Measurements from ENCODE around the gene FNBP1.

Gene FNBP1

DNA sequence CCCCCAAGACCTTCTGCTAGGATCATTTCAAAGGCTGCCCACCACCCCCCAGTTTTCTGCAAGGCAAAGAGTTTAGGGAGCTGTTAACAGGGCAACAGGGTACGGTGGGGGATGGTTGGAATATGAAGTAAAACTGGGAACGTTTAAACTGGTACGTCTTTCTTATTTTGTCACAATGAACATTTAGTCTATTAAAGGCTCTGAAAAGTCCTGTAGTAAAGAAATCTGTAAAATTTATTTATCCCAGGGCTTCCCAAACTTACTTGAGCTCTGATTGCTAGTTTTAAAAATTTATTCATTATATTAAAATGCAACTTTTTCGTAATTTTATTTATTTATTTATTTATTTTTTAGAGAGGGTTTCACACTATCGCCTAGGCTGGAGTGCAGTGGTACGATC lies 145.7 kb downstream of the FNBP1 start:
- TF ChIP-seq ZC3H10 (CRISPR knock-in tag; IDR thresholded peaks at IDR 0.05) (no peak), POU6F1 (CRISPR knock-in tag; IDR thresholded peaks at IDR 0.05; ENCODE audit: borderline replicate concordance, low read depth) (no peak), RARB (CRISPR knock-in tag; IDR thresholded peaks at IDR 0.05) (no peak), ZNF70 (CRISPR knock-in tag; IDR thresholded peaks at IDR 0.05) (no peak), ZNF8 (CRISPR knock-in tag; IDR thresholded peaks at IDR 0.05) (no peak), ESRRG (CRISPR knock-in tag; IDR thresholded peaks at IDR 0.05) (no peak), GLIS3 (CRISPR knock-in tag; IDR thresholded peaks at IDR 0.05) (no peak), ZFP30 (CRISPR knock-in tag; IDR thresholded peaks at IDR 0.05) (no peak), CSDC2 (CRISPR knock-in tag; IDR thresholded peaks at IDR 0.05) (no peak), TOX (CRISPR knock-in tag; IDR thresholded peaks at IDR 0.05; ENCODE audit: borderline replicate concordance) (no peak), SNAI2 (CRISPR knock-in tag; IDR thresholded peaks at IDR 0.05) (no peak), BACH2 (CRISPR knock-in tag; IDR thresholded peaks at IDR 0.05; ENCODE audit: borderline replicate concordance) (no peak), ZNF565 (CRISPR knock-in tag; conservative IDR thresholded peaks at IDR 0.05; ENCODE audit: low read depth) (no peak)
- TF ChIP-seq, protein P1, sequence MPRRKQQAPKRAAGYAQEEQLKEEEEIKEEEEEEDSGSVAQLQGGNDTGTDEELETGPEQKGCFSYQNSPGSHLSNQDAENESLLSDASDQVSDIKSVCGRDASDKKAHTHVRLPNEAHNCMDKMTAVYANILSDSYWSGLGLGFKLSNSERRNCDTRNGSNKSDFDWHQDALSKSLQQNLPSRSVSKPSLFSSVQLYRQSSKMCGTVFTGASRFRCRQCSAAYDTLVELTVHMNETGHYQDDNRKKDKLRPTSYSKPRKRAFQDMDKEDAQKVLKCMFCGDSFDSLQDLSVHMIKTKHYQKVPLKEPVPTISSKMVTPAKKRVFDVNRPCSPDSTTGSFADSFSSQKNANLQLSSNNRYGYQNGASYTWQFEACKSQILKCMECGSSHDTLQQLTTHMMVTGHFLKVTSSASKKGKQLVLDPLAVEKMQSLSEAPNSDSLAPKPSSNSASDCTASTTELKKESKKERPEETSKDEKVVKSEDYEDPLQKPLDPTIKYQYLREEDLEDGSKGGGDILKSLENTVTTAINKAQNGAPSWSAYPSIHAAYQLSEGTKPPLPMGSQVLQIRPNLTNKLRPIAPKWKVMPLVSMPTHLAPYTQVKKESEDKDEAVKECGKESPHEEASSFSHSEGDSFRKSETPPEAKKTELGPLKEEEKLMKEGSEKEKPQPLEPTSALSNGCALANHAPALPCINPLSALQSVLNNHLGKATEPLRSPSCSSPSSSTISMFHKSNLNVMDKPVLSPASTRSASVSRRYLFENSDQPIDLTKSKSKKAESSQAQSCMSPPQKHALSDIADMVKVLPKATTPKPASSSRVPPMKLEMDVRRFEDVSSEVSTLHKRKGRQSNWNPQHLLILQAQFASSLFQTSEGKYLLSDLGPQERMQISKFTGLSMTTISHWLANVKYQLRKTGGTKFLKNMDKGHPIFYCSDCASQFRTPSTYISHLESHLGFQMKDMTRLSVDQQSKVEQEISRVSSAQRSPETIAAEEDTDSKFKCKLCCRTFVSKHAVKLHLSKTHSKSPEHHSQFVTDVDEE (CRISPR knock-in tag; IDR thresholded peaks at IDR 0.05): no peak
- TF ChIP-seq, protein P2, sequence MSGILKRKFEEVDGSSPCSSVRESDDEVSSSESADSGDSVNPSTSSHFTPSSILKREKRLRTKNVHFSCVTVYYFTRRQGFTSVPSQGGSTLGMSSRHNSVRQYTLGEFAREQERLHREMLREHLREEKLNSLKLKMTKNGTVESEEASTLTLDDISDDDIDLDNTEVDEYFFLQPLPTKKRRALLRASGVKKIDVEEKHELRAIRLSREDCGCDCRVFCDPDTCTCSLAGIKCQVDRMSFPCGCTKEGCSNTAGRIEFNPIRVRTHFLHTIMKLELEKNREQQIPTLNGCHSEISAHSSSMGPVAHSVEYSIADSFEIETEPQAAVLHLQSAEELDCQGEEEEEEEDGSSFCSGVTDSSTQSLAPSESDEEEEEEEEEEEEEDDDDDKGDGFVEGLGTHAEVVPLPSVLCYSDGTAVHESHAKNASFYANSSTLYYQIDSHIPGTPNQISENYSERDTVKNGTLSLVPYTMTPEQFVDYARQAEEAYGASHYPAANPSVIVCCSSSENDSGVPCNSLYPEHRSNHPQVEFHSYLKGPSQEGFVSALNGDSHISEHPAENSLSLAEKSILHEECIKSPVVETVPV (CRISPR knock-in tag; IDR thresholded peaks at IDR 0.05): no peak
- no peak for ATAC-seq

- no peak for ATAC-seq
- TF ChIP-seq, protein P2 (CRISPR knock-in tag; IDR thresholded peaks at IDR 0.05): no peak
These were observed 147.4 kb downstream of the FNBP1 start for GRCh38 chr9:129895376-129896268.

DNA sequence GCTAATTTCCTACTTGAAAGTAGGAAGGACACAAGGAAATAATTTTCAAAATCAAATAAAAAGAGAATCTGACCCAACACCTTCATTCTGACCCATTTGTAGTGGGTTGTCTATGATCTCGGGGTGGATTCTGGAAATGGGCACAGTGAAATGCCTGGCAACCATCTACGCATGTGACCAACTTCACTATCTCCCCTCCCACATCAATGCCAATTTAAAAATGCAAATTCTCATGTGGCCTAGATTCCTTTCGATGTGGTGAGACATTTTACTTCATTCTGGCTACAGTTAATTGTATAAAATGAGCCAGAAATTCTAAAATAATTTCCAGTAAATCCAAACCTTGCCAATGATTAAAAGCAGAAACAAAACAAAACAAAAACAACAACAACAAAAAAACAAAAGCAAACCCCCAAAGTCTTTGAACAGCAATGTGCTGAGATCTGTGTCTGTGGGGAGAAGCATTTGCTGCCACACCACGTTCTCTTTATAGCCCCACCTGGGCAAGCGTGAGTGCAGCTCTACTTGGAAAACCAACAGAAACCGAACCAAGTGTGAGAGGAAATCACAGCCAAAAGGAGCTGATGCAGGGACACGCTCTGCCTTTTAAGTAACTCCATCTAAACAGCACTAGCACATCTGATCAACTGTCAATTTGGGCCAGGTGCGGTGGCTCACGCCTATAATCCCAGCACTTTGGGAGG lies 148.7 kb downstream of the FNBP1 start:
- no peak for ATAC-seq
- TF ChIP-seq TCF4 (CRISPR knock-in tag; IDR thresholded peaks at IDR 0.05; ENCODE audit: borderline replicate concordance) (no peak), ZNF70 (CRISPR knock-in tag; IDR thresholded peaks at IDR 0.05) (no peak), GLIS3 (CRISPR knock-in tag; IDR thresholded peaks at IDR 0.05) (no peak), ZFP30 (CRISPR knock-in tag; IDR thresholded peaks at IDR 0.05) (no peak), CSDC2 (CRISPR knock-in tag; IDR thresholded peaks at IDR 0.05) (no peak), POU6F1 (CRISPR knock-in tag; IDR thresholded peaks at IDR 0.05; ENCODE audit: borderline replicate concordance, low read depth) (no peak), OSR1 (CRISPR knock-in tag; IDR thresholded peaks at IDR 0.05) (no peak), BACH2 (CRISPR knock-in tag; IDR thresholded peaks at IDR 0.05; ENCODE audit: borderline replicate concordance) (no peak), ZFP3 (CRISPR knock-in tag; IDR thresholded peaks at IDR 0.05) (no peak)
- TF ChIP-seq, protein P3, sequence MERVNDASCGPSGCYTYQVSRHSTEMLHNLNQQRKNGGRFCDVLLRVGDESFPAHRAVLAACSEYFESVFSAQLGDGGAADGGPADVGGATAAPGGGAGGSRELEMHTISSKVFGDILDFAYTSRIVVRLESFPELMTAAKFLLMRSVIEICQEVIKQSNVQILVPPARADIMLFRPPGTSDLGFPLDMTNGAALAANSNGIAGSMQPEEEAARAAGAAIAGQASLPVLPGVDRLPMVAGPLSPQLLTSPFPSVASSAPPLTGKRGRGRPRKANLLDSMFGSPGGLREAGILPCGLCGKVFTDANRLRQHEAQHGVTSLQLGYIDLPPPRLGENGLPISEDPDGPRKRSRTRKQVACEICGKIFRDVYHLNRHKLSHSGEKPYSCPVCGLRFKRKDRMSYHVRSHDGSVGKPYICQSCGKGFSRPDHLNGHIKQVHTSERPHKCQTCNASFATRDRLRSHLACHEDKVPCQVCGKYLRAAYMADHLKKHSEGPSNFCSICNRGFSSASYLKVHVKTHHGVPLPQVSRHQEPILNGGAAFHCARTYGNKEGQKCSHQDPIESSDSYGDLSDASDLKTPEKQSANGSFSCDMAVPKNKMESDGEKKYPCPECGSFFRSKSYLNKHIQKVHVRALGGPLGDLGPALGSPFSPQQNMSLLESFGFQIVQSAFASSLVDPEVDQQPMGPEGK (CRISPR knock-in tag; IDR thresholded peaks at IDR 0.05; ENCODE audit: borderline replicate concordance): no peak
- TF ChIP-seq, protein P1 (CRISPR knock-in tag; IDR thresholded peaks at IDR 0.05): no peak

Measured in SK-N-SH treated with all-trans-retinoic acid at 6 μM for 48 hours (cell line).